ENCODE data around the gene RNF157. TPM values are rescaled to one million over a fixed set of nuclear protein-coding genes. Genes with fewer than 3 reads are reported as not detected.

Gene RNF157
- total and polyA plus RNA-seq, 2 of the 13 experiments (the other 11 are each of a cell fraction or from before 2014, with no cell fraction given), result 0.44 to 1.5 TPM

- TF ChIP-seq FOSL2 (CRISPR knock-in tag; IDR thresholded peaks at IDR 0.05), result peak; percentile 36; the same call in 1 of the 2 replicates
- TF ChIP-seq DZIP1 (CRISPR knock-in tag; IDR thresholded peaks at IDR 0.05), result no peak
- TF ChIP-seq HMG20A (CRISPR knock-in tag; IDR thresholded peaks at IDR 0.05; ENCODE audit: borderline replicate concordance), result no peak
- TF ChIP-seq PPARG (CRISPR knock-in tag; conservative IDR thresholded peaks at IDR 0.05), result peak; percentile 57; the same call in 1 of the 2 replicates
- no peak for TF ChIP-seq ZNF639 (CRISPR knock-in tag; conservative IDR thresholded peaks at IDR 0.05)
- TF ChIP-seq ZNF484 (CRISPR knock-in tag; IDR thresholded peaks at IDR 0.05; ENCODE audit: borderline replicate concordance, low read depth), result no peak
- no peak for TF ChIP-seq ZNF30 (CRISPR knock-in tag; IDR thresholded peaks at IDR 0.05)
- peak; percentile 35; the same call in 1 of the 2 replicates for TF ChIP-seq GATAD2A (CRISPR knock-in tag; IDR thresholded peaks at IDR 0.05)
- TF ChIP-seq MIER2 (CRISPR knock-in tag; IDR thresholded peaks at IDR 0.05), result no peak
- TF ChIP-seq HMGXB4 (CRISPR knock-in tag; IDR thresholded peaks at IDR 0.05; ENCODE audit: borderline replicate concordance in 1 of 2, low read depth in 1 of 2), result 0 out of 4 replicates have a peak, but pooled peaks of 1 of the 2 experiments have one; percentile 51
- TF ChIP-seq ZNF746 (CRISPR knock-in tag; IDR thresholded peaks at IDR 0.05), result no peak
- no peak for TF ChIP-seq RBM22 (optimal IDR thresholded peaks at IDR 0.05; ENCODE audit: low read length)
- 0 out of 2 replicates have a peak, but pooled peaks have one; percentile 41 for TF ChIP-seq ZNF124 (CRISPR knock-in tag; IDR thresholded peaks at IDR 0.05)
- no peak for TF ChIP-seq ZSCAN12 (CRISPR knock-in tag; IDR thresholded peaks at IDR 0.05)
- peak; percentile 50; the same call in 1 of the 2 replicates for TF ChIP-seq CHCHD3 (CRISPR knock-in tag; IDR thresholded peaks at IDR 0.05)
- TF ChIP-seq SMAD1 (CRISPR knock-in tag; IDR thresholded peaks at IDR 0.05; ENCODE audit: borderline replicate concordance, low read depth), result no peak
- TF ChIP-seq MAF1 (CRISPR knock-in tag; IDR thresholded peaks at IDR 0.05; ENCODE audit: borderline replicate concordance), result no peak
- TF ChIP-seq NFE2L2 (IDR thresholded peaks at IDR 0.05; ENCODE audit: low read length), result peak; percentile 7; the same call in 1 of the 2 replicates
- TF ChIP-seq ZNF704 (CRISPR knock-in tag; IDR thresholded peaks at IDR 0.05; ENCODE audit: borderline replicate concordance), result no peak
- TF ChIP-seq BCL6 (CRISPR knock-in tag; IDR thresholded peaks at IDR 0.05), result peak; percentile 28; the same call in 1 of the 2 replicates
- peak; percentile 49 for TF ChIP-seq YY1 (IDR thresholded peaks at IDR 0.05; ENCODE audit: insufficient read depth, insufficient replicate concordance, low read depth, low read length)
- no peak for TF ChIP-seq ZZZ3 (CRISPR knock-in tag; IDR thresholded peaks at IDR 0.05; ENCODE audit: borderline replicate concordance)
- peak; percentile 81 for TF ChIP-seq RBM39 (IDR thresholded peaks at IDR 0.05; ENCODE audit: low read depth, low read length, poor library complexity, severe bottlenecking)
Observed at GRCh38 chr17:76278952-76279741, 38.9 kb upstream of the RNF157 start (continued).
